GM12878 (cell line): ENCODE measurements around the gene YPEL3. TPM values are rescaled to one million over a fixed set of nuclear protein-coding genes. Genes with fewer than 3 reads are reported as not detected.

Experiments
- ATAC-seq: fragments of 200-7000 bp; cut with Tn5 transposase; 3 replicates; pipeline ENCODE4 v1.9.1; 2020; ENCODE audit warnings: mild to moderate bottlenecking, moderate library complexity
- BruUV-seq: library from RNA; stranded (reverse); fragments of 400-500 nt; replicated peaks from 2 replicates; lab custom pipeline; 2021; lab: Mats Ljungman, UMichigan
- CTCF ChIA-PET: fragments of 300-600 bp; sonication (Branson Sonifier 250); formaldehyde crosslinking; extraction: SDS; loops from one replicate; lab custom pipeline; 2021; ENCODE audit warnings: inconsistent platforms; lab: Yijun Ruan, JAX
- POLR2A ChIA-PET: fragments of 350-600 bp; formaldehyde crosslinking; extraction: SDS; loops from one replicate; lab custom pipeline; 2021; ENCODE audit warnings: inconsistent platforms; lab: Charles Lee
- RAD21 ChIA-PET: fragments of 300-600 bp; sonication (Branson Sonifier 250); formaldehyde crosslinking; loops from one replicate; lab custom pipeline; 2023; ENCODE audit warnings: antibody characterized with exemption; ENCODE audit not compliant: unreplicated experiment; lab: Charles Lee
- SMC1A ChIA-PET: fragments of 300-600 bp; sonication (Branson Sonifier 250); formaldehyde crosslinking; loops from one replicate; lab custom pipeline; 2023; ENCODE audit not compliant: unreplicated experiment, uncharacterized antibody; lab: Charles Lee
- DNase-seq: peaks from one replicate; pipeline ENCODE4 v3.0.0-alpha.2; 2011; ENCODE audit warnings: low read depth, low spot score
- FAIRE-seq: peaks from 3 replicates; lab custom pipeline; 2011; peaks lifted over from hg19 to GRCh38; lab: Jason Lieb, UNC
- H2AFZ ChIP-seq: 2 replicates; pipeline ENCODE4 v1.6.0; 2011; ENCODE audit warnings: low read depth, low read length, control low read depth; ENCODE audit not compliant: control insufficient read depth
- H3K27ac ChIP-seq: 2 replicates; pipeline ENCODE4 v1.5.1; 2011; ENCODE audit warnings: control low read depth; ENCODE audit not compliant: control insufficient read depth, insufficient read depth
- H3K27me3 ChIP-seq, 2 experiments: replicated peaks in 1 of 2; 2 replicates each; pipeline versions ENCODE4 v1.6.0 to v1.6.1; 2011; ENCODE audit warnings: low read length in 1 of 2; ENCODE audit not compliant: control insufficient read depth in 2 of 2, insufficient read depth in 2 of 2
- H3K36me3 ChIP-seq, 2 experiments: 2 replicates each; pipeline ENCODE4 v1.5.1; 2011; ENCODE audit warnings: low read length in 1 of 2; ENCODE audit not compliant: control insufficient read depth in 2 of 2, insufficient read depth in 2 of 2
- H3K4me1 ChIP-seq: 2 replicates; pipeline ENCODE4 v1.6.1; 2011; ENCODE audit warnings: mild to moderate bottlenecking, low read length, moderate library complexity, mixed read lengths; ENCODE audit not compliant: control insufficient read depth, insufficient read depth
- H3K4me2 ChIP-seq: 2 replicates; pipeline ENCODE4 v1.6.0; 2011; ENCODE audit warnings: control low read depth; ENCODE audit not compliant: control insufficient read depth, insufficient read depth
- H3K4me3 ChIP-seq: fragments of 200-600 bp; sonication (generic); 2 replicates; pipeline ENCODE4 v1.5.1; 2016
- H3K79me2 ChIP-seq: 2 replicates; pipeline ENCODE4 v1.6.0; 2011; ENCODE audit warnings: low read length; ENCODE audit not compliant: control insufficient read depth, insufficient read depth
- H3K9ac ChIP-seq: 2 replicates; pipeline ENCODE4 v1.8.0; 2011; ENCODE audit warnings: low read length, control low read depth, mixed read lengths; ENCODE audit not compliant: control insufficient read depth, insufficient read depth
- H3K9me3 ChIP-seq: replicated peaks from 3 replicates; pipeline ENCODE4 v1.5.1; 2011; ENCODE audit warnings: mild to moderate bottlenecking, low read length; ENCODE audit not compliant: control insufficient read depth, insufficient read depth
- H4K20me1 ChIP-seq: 2 replicates; pipeline ENCODE4 v1.6.0; 2011; ENCODE audit not compliant: control insufficient read depth, insufficient read depth
- ASH2L ChIP-seq: fragments of 300-600, 200-600 bp; sonication (generic); IDR thresholded peaks from 2 replicates; pipeline ENCODE4 v1.6.1; 2017; ENCODE audit warnings: low read depth, mild to moderate bottlenecking, borderline replicate concordance
- CHD4 ChIP-seq: fragments of 200-600 bp; sonication (generic); IDR thresholded peaks from 2 replicates; pipeline ENCODE4 v1.6.1; 2016; ENCODE audit warnings: mild to moderate bottlenecking
- CUX1 ChIP-seq: IDR thresholded peaks from 2 replicates; pipeline ENCODE4 v1.6.1; 2012; ENCODE audit warnings: improper control_type of control experiment, low read depth, low read length; ENCODE audit not compliant: insufficient replicate concordance
- E4F1 ChIP-seq: fragments of 450-650 bp; IDR thresholded peaks from 2 replicates; pipeline ENCODE4 v1.6.1; 2018; ENCODE audit warnings: borderline replicate concordance, mild to moderate bottlenecking; ENCODE audit not compliant: partially characterized antibody
- IRF3 ChIP-seq: fragments of 450-650 bp; IDR thresholded peaks from 2 replicates; pipeline ENCODE4 v1.6.1; 2014; ENCODE audit warnings: mild to moderate bottlenecking
- IRF4 ChIP-seq: IDR thresholded peaks from 2 replicates; pipeline ENCODE4 v1.6.1; 2011; ENCODE audit warnings: low read depth, low read length
- KAT2A ChIP-seq: conservative IDR thresholded peaks from 2 replicates; pipeline ENCODE4 v1.6.1; 2011; ENCODE audit warnings: low read depth, low read length; ENCODE audit not compliant: control insufficient read depth
- REST ChIP-seq: IDR thresholded peaks from 2 replicates; pipeline ENCODE4 v1.6.1; 2012; ENCODE audit warnings: mild to moderate bottlenecking, low read depth, low read length
- STAT3 ChIP-seq: IDR thresholded peaks from 2 replicates; pipeline ENCODE4 v1.6.1; 2011; ENCODE audit warnings: low read depth, low read length, improper control_type of control experiment
- ZNF384 ChIP-seq: IDR thresholded peaks from 2 replicates; pipeline ENCODE4 v1.6.1; 2012; ENCODE audit warnings: low read depth, mild to moderate bottlenecking, low read length, improper control_type of control experiment, borderline replicate concordance
- WGBS: methylation state at CpG from one replicate; pipeline ENCODE4 v1.1.6; 2016; ENCODE audit warnings: low lambda C conversion rate; ENCODE audit not compliant: insufficient replicate concordance, insufficient coverage; ENCODE audit errors: missing lambda C conversion rate; 5-methylcytosine and 5-hydroxymethylcytosine counted together
- in situ Hi-C: fragments of 300-500 bp; cut with MboI; formaldehyde crosslinking; loops from 9 replicates; pipeline ENCODE4 v1.14.3; 2018; ENCODE audit warnings: mixed read lengths
- intact Hi-C: fragments of 100-400 bp; cut with micrococcal nuclease; formaldehyde crosslinking; loops from one replicate; pipeline ENCODE4 v1.14.2; 2022; ENCODE audit not compliant: unreplicated experiment
- polyA plus RNA-seq, 11 experiments: library from polyadenylated mRNA; depleted of rRNA in 4 of 11; unstranded in 6 of 11; stranded (reverse) in 5 of 11; fragments of >200 nt; fragmentation: Nextera tagmentation in 4 of 11; fragmentation: Illumina TruSeq in 1 of 11; extraction: Ambion mirVana in 4 of 11; extraction: Trizol in 1 of 11; gene quantifications; 1 replicate in 1 of 11; 2 replicates in 10 of 11; pipeline versions ENCODE4 v1.2.1 to v1.2.3, GENCODE V29; 2011 to 2016; ENCODE audit warnings: inconsistent platforms in 2 of 11, missing spikeins in 2 of 11, low read depth in 1 of 11
- total RNA-seq, 4 experiments: library from RNA; depleted of rRNA in 3 of 4; stranded (reverse); fragments of >200 nt in 3 of 4; fragmentation: Illumina TruSeq in 1 of 4; extraction: Trizol in 1 of 4; gene quantifications; 2 replicates each; pipeline versions ENCODE4 v1.2.1 to v1.2.3, GENCODE V29; 2013 to 2021

YPEL3 gene
- total and polyA plus RNA-seq, 10 of the 15 experiments (the other 5 are each of a cell fraction or from before 2014, with no cell fraction given), result 1.3 to 22.0 (median 12.1) TPM

GRCh38 chr16:30108059-30108850 is 12.2 kb upstream of the YPEL3 start:
- H2AFZ ChIP-seq, result no peak overlapping the region
- H3K27me3 ChIP-seq, result no peaks in the 10 kb centered on the region
- no peaks in the 10 kb centered on the region for H3K4me1 ChIP-seq
- CTCF ChIA-PET, result interaction anchor here (1.0 kb wide), 1 partner anchor 16 kb away, joined by 5 read pairs; no protein-coding TSS in a partner anchor
- no peaks in the 10 kb centered on the region for H3K9me3 ChIP-seq
- H3K4me2 ChIP-seq, result no peak overlapping the region
- in situ Hi-C loops (no loop called here), intact Hi-C loops (no loop called here)
- H3K27ac ChIP-seq, result no peak overlapping the region
- no peak overlapping the region for H3K9ac ChIP-seq
- 67% methylated on average over 15 of the region's 15 CpGs for WGBS
- no peaks in the 10 kb centered on the region for H4K20me1 ChIP-seq
- no peaks in the 10 kb centered on the region for H3K79me2 ChIP-seq
- POLR2A ChIA-PET, result no interaction called here
- no peak for FAIRE-seq
- SMC1A ChIA-PET, result no interaction called here
- no peak for DNase-seq
- RAD21 ChIA-PET, result no interaction called here
- BruUV-seq, result no TSS peak
- H3K36me3 ChIP-seq, result no peaks in the 10 kb centered on the region
- no peak for ATAC-seq
- no peak overlapping the region for H3K4me3 ChIP-seq
- no peak for TF ChIP-seq CUX1
- TF ChIP-seq E4F1, result no peak
- TF ChIP-seq IRF4, result no peak
- no peak for TF ChIP-seq ZNF384
- no peak for TF ChIP-seq ASH2L
- no peak for TF ChIP-seq IRF3
- TF ChIP-seq REST, result no peak
- no peak for TF ChIP-seq STAT3
- TF ChIP-seq KAT2A, result no peak
- TF ChIP-seq CHD4, result no peak
